ENCODE results near the gene WWP2. TPM values are rescaled to one million over a fixed set of nuclear protein-coding genes. Genes with fewer than 3 reads are reported as not detected.
"Not testable (repeated sequence)": the region's sequence is repeated elsewhere in the genome, so short reads cannot be mapped to it uniquely, and the experiment has no call there.

The WWP2 gene
- polyA plus RNA-seq, 1 donor from 2014 or later, result 61.5 TPM

DNA sequence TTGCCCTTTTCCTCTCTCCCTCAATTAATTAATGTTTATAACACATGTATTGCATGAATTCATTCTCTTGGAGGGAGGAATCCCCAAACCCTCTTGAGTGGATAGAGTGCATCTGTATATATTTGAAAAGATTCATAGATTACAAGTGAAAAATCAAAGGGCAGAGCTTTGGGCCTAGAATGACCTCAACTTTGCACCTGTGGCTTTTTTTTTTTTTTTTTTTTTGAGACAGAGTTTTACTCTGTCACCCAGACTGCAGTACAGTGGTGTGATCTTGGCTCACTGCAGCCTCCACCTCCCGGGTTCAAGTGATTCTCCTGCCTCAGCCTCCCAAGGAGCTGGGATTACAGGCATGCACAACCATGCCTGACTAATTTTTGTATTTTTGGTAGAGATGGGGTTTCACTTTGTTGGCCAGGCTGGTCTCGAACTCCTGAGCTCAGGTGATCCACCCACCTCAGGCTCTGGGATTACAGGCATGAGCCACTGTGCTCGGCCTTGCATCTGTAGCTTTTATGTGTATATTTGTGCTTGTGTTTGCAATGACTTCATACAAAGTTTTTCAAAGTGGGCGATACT is 62.5 kb downstream of the WWP2 start:
- Mint-ChIP-seq H3K27ac (peak overlapping the region; percentile 80 to 99 (median 96)), H3K4me1 (peaks cover 13 to 15% (median 15%) of the 10 kb centered on the region in 3 donors), H3K4me3 (peak overlapping the region in 2 of 4 donors; percentile 76 to 94)
- H3K9me3 Mint-ChIP-seq, H3K27me3 Mint-ChIP-seq, H3K36me3 Mint-ChIP-seq: not testable (repeated sequence)

- Mint-ChIP-seq H3K4me3 (no peak overlapping the region), H3K27ac (peak overlapping the region in 1 of 3 donors; percentile 39), H3K9me3 (no peaks in the 10 kb centered on the region), H3K36me3 (peaks cover 6% of the 10 kb centered on the region), H3K27me3 (no peaks in the 10 kb centered on the region), H3K4me1 (peaks cover 7 to 9% (median 9%) of the 10 kb centered on the region in 3 donors)
These were observed 65.4 kb downstream of the WWP2 start for GRCh38 chr16:69827524-69827923.

DNA sequence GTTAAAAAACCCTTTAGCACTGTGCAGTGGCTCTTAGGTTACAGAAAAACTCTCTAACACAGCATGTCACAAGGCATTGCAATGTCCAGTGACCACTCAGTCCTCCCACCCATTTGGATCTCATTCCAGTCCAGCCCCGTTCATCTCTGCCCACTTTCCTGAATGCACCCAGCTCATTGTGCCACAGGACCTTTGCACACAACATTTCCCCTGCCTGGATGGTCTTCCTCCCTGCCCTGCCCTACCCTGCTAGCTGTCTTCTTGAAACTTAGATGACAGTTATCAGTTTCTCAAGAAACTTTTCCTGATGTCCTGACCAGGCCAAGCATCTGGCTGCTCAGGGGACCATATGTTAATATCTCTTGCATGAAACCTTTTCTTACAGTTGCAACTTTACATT is 67.2 kb downstream of the WWP2 start:
- no peaks in the 10 kb centered on the region for H3K9me3 Mint-ChIP-seq
- peaks cover 3% of the 10 kb centered on the region for H3K36me3 Mint-ChIP-seq
- peaks cover 0 to 3% (median 1%) of the 10 kb centered on the region in 3 donors for H3K4me1 Mint-ChIP-seq
- H3K27me3 Mint-ChIP-seq, result no peaks in the 10 kb centered on the region
- peak overlapping the region in 1 of 3 donors; percentile 71 for H3K27ac Mint-ChIP-seq
- H3K4me3 Mint-ChIP-seq, result no peak overlapping the region

GRCh38 chr16:69830146-69830533 is 68.0 kb downstream of the WWP2 start:
- Mint-ChIP-seq H3K36me3 (peaks cover 3% of the 10 kb centered on the region), H3K4me3 (no peak overlapping the region), H3K4me1 (peaks cover 0 to 3% (median 0%) of the 10 kb centered on the region in 3 donors), H3K27me3 (no peaks in the 10 kb centered on the region), H3K27ac (no peak overlapping the region), H3K9me3 (no peaks in the 10 kb centered on the region)

- Mint-ChIP-seq H3K27me3 (no peaks in the 10 kb centered on the region), H3K4me3 (no peak overlapping the region), H3K9me3 (no peaks in the 10 kb centered on the region), H3K36me3 (peaks cover 3% of the 10 kb centered on the region), H3K27ac (no peak overlapping the region), H3K4me1 (peaks cover 0 to 3% (median 0%) of the 10 kb centered on the region in 3 donors)
These were observed 68.5 kb downstream of the WWP2 start for GRCh38 chr16:69830534-69831211.

- no peak overlapping the region for H3K27ac Mint-ChIP-seq
- H3K36me3 Mint-ChIP-seq, result peaks cover 3% of the 10 kb centered on the region
- no peaks in the 10 kb centered on the region for H3K9me3 Mint-ChIP-seq
- H3K4me1 Mint-ChIP-seq, result peaks cover 0 to 4% (median 0%) of the 10 kb centered on the region in 3 donors
- H3K4me3 Mint-ChIP-seq, result no peak overlapping the region
- H3K27me3 Mint-ChIP-seq, result no peaks in the 10 kb centered on the region
These were observed 69.3 kb downstream of the WWP2 start for GRCh38 chr16:69831212-69832123.

GRCh38 chr16:69833357-69834282 is 71.5 kb downstream of the WWP2 start:
- Mint-ChIP-seq H3K27ac (peak overlapping the region in 1 of 3 donors; percentile 24), H3K4me3 (peak overlapping the region in 1 of 4 donors; percentile 18), H3K9me3 (no peaks in the 10 kb centered on the region), H3K36me3 (peaks cover 3% of the 10 kb centered on the region), H3K27me3 (no peaks in the 10 kb centered on the region), H3K4me1 (peaks cover 0 to 4% (median 0%) of the 10 kb centered on the region in 3 donors)

DNA sequence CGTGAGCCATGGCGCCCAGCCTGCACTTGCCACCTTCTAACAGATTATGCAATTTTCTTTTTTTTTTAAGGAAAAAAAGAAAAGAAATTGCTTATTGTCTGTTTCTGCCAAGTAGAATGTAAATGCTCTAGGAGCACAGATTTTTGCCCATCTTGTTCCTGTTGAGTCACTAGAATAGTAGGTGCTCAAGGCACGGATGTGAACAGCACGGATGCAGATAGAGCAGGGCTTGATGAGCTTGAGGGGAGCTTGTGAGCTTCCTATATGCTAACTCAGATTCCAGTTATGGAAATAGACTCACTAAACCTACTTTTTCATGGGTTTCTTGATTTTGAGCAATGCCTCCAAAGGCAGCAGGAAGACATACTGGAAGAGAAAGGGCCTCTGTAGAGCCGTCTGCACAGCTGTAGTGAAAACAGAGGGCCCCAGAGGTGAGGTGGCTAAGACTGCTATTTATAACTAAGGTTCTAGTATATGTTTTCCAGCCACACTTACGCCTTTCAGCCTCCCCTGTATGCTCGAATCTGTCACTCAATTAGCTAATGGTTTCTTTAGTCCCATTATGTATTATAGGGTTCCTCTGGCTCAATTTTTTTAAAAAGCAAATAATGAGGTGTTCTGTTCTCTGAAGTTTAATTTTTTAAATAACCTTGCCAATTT is 72.8 kb downstream of the WWP2 start:
- H3K4me3 Mint-ChIP-seq, result no peak overlapping the region
- peaks cover 3% of the 10 kb centered on the region for H3K36me3 Mint-ChIP-seq
- peak overlapping the region in 1 of 3 donors; percentile 14 for H3K27ac Mint-ChIP-seq

GRCh38 chr16:69836257-69836656 is 74.1 kb downstream of the WWP2 start:
- Mint-ChIP-seq H3K4me3 (no peak overlapping the region), H3K27ac (no peak overlapping the region), H3K27me3 (no peaks in the 10 kb centered on the region), H3K4me1 (peaks cover 0 to 4% (median 3%) of the 10 kb centered on the region in 3 donors), H3K36me3 (peaks cover 5% of the 10 kb centered on the region), H3K9me3 (no peaks in the 10 kb centered on the region)

More for the DNA sequence above, 72.8 kb downstream of the WWP2 start:
- H3K9me3 Mint-ChIP-seq, result no peaks in the 10 kb centered on the region
- H3K27me3 Mint-ChIP-seq, result no peaks in the 10 kb centered on the region
- peaks cover 0 to 4% (median 0%) of the 10 kb centered on the region in 3 donors for H3K4me1 Mint-ChIP-seq

GRCh38 chr16:69837380-69837779 is 75.2 kb downstream of the WWP2 start:
- no peaks in the 10 kb centered on the region for H3K27me3 Mint-ChIP-seq
- H3K27ac Mint-ChIP-seq, result no peak overlapping the region
- peaks cover 0 to 4% (median 3%) of the 10 kb centered on the region in 3 donors for H3K4me1 Mint-ChIP-seq
- H3K9me3 Mint-ChIP-seq, result no peaks in the 10 kb centered on the region
- H3K36me3 Mint-ChIP-seq, result peaks cover 5% of the 10 kb centered on the region
- H3K4me3 Mint-ChIP-seq, result no peak overlapping the region

DNA sequence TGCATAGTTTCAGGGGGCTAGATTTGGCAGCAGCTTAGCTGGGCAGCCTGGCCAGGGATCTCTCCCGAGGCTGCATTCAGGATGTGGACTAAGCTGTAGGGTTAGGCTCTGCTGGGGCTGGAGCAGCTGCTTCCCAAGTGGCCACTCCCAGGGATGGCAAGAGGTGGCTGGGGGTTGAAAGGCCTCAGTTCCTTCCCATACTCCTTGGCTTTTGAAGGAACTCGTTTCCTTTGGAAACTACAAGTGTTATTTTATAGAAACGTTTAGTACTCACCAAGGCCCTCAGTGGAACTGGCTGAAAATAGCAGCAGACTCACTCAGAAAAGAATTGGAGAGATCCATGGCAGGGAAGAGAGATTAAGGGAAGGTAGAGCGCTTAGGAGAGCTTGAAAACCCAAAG is 76.4 kb downstream of the WWP2 start:
- Mint-ChIP-seq H3K27ac (no peak overlapping the region), H3K4me3 (no peak overlapping the region), H3K4me1 (peaks cover 0 to 4% (median 3%) of the 10 kb centered on the region in 3 donors), H3K27me3 (no peaks in the 10 kb centered on the region), H3K9me3 (no peaks in the 10 kb centered on the region), H3K36me3 (peaks cover 7% of the 10 kb centered on the region)

DNA sequence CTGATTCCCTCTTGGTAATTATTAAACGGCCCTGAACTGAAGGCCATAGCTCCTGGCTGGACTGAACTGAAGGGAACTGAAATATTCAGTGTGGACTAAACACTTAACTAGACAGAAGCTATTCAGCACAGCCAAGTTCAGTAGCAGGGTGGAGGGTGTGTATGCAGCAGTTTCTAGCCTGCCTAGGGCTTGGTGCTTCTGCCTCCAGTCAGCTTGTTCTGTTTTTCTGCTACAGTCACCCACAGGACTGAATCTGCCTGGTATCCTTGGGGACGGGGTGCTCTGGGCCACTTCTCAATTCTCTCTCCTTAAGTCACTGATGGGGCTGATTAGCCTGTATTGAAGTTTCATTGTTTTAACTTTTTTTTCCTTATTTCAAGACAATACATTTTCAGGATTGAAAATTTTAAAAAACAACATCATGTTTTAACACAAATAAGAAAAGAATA is 77.1 kb downstream of the WWP2 start:
- peaks cover 8% of the 10 kb centered on the region for H3K36me3 Mint-ChIP-seq

GRCh38 chr16:69839798-69840409 is 77.8 kb downstream of the WWP2 start:
- Mint-ChIP-seq H3K27me3 (no peaks in the 10 kb centered on the region), H3K9me3 (no peaks in the 10 kb centered on the region), H3K36me3 (peaks cover 9% of the 10 kb centered on the region), H3K27ac (no peak overlapping the region), H3K4me3 (no peak overlapping the region), H3K4me1 (peaks cover 0 to 3% (median 1%) of the 10 kb centered on the region in 3 donors)

More for the DNA sequence above, 77.1 kb downstream of the WWP2 start:
- no peak overlapping the region for H3K27ac Mint-ChIP-seq
- H3K4me1 Mint-ChIP-seq, result peaks cover 0 to 3% (median 1%) of the 10 kb centered on the region in 3 donors
- H3K27me3 Mint-ChIP-seq, result no peaks in the 10 kb centered on the region
- H3K4me3 Mint-ChIP-seq, result no peak overlapping the region
- no peaks in the 10 kb centered on the region for H3K9me3 Mint-ChIP-seq

All from IgD-negative memory B cell (primary cell).